Activated CD8-positive, alpha-beta memory T cell treated with anti-CD3 and anti-CD28 coated beads for 48 hours (primary cell): ENCODE results near the gene SPRR5.

Source experiments
- DNase-seq, 3 experiments: peaks; one replicate each; pipeline ENCODE4 v3.0.0-alpha.2; 2020; ENCODE audit warnings: low read depth in 2 of 3, low spot score in 2 of 3

SPRR5 gene

DNA sequence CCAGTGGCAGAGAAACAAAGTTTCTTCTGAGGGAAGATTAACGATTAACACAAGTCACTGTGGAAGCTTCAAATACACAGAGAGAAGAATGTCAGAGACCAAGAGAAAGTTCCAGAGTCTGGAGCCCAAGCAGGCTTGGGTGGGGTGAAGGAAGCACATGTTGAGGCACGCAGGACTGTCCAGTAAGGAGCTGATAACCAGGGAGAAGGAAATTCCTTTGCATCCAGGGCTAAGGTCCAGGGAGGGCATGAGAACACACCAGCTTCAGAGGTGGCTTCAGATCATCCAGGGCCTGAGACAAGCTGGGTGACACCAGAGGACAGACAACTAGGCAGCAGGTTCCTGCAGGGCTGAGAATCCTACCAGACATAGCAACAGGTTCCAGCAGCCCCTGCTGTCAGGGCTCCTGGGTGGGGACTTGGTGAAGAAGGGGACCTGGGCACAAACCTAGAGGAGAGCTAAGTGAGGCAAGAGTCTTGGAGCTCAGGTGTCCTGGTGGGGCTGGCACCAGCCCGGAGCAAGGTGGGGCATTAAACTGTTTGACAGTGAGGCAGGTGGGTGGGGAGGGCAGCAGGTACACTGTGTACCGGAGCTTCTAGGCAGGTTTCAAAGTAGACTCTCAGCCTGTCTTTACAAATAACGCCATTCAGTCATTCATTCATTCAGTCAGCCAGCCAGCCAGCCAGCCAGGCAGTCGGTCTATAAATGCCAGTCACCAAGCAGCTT, 34.3 kb downstream of the SPRR5 start:
- no peak for DNase-seq

DNA sequence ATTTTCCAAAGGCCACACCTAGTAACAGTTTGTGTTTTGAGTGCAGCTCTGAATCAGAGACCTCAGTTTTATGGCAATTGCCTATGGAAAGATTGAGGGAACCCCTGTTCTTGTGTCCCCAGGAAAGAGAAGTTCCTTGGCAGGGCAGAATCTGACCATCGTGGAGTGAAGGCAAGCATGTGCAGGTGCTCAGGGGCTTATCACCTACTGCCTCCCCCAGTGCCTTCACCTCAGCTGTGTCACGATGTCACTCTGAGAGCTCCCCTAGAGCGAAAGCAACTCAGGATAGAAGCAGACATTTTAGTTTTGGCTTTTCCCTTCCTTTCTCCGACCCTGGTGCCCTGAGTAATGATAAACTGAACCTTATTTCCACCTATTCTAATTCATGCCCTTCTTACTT, 35.1 kb downstream of the SPRR5 start:
- DNase-seq: no peak

GRCh38 chr1:152983234-152983633, 36.2 kb downstream of the SPRR5 start:
- no peak for DNase-seq

GRCh38 chr1:152983743-152984142, 36.7 kb downstream of the SPRR5 start, which contains the start of gene SPRR1A:
TSS of gene SPRR1A (plus strand) at chr1:152984081. CDS start at chr1:152985231, 1,150 bp downstream.
- no peak for DNase-seq

DNA sequence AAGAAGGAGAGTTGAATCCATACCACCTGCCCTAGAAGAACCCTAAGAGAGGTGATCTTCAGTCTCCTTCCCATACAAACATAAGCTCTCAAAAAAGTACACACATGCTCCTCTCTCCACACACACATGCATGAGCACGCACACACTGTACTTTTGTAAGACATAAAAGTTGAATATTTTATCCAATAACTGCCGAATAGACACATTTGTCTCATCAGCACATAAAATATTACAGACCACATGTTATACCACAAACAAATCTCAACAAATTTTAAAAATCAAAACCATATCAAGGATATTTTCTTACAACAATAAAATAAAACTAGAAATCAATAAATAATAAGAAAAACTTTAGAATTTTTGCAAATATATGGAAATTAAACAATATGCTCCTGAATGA, 39.6 kb downstream of the SPRR5 start:
- no peak for DNase-seq

- DNase-seq: no peak
Measured at GRCh38 chr1:152993186-152993585, 46.2 kb downstream of the SPRR5 start.

DNA sequence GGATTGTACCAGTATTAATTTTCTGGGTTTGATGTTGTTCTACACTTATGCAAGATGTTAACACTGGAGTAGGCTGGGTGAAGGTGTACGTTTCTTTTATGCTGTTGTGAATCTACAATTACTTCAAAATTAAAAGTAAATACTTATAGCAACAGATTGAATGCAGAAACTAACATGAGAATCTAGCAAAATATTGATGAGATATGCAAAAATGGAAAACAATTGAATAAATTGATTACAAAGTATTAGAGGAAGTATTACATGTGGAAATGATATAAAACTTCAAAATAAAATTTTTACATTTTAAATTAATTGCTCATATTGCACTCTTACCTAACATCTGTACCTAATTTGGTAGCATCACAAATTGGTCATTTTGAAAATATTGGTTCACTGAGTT, 48.8 kb downstream of the SPRR5 start:
- DNase-seq: no peak

DNA sequence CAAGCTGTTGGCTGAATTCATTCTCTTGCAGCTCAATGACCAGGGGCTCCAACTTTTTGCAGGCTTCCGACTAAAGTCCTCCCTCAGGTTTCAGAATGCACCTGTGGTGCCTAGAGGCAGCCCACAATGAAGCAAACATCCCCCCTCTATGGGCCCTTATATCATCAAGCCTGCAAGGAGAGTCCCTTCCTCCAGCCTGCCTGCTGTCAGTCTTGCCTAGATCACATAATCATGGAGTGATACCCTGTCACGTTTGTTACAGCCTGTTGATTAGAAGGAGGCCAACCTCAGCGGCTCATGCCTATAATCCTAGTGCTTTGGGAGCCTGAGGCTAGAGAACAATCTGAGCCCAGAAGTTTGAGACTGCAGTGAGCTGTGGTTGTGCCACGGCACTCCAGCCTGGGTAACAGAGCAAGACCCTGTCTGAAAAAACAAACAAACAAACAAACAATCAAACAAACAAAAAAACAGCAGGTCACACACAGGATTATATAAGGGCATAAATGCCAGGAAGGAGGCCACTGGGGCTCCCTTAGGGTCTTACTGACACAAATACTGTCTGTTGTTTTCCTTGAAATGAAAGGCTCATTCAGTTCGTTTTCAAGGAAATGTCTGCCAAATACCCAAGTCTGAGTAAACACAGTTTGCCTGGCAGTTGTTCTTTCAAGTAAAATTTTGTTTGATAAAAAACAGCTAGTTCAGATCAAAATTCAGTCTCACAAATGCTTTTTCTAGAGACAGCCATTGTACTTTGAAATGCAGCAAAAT, 49.8 kb downstream of the SPRR5 start:
- DNase-seq: no peak

- DNase-seq: no peak
Measured at GRCh38 chr1:152997901-152998300, 50.9 kb downstream of the SPRR5 start.

- no peak for DNase-seq
Measured at GRCh38 chr1:152998476-152998875, 51.5 kb downstream of the SPRR5 start.
